Fibroblast of mammary gland (primary cell): ENCODE measurements around the gene DIO3.

ENCODE experiments used
- DNase-seq: peaks from one replicate; pipeline ENCODE4 v3.0.0-alpha.2; 2010; ENCODE audit warnings: low read depth
- H3K4me3 ChIP-seq: 2 replicates; pipeline ENCODE4 v1.5.1; 2011; ENCODE audit warnings: low read depth, mild to moderate bottlenecking, low read length, moderate library complexity; ENCODE audit not compliant: control insufficient read depth
- TF ChIP-seq, protein P1 (sequence below): conservative IDR thresholded peaks from 2 replicates; pipeline ENCODE4 v1.5.1; 2011; ENCODE audit warnings: low read depth, low read length, inconsistent platforms; ENCODE audit not compliant: control insufficient read depth, insufficient read depth

The DIO3 gene

DNA sequence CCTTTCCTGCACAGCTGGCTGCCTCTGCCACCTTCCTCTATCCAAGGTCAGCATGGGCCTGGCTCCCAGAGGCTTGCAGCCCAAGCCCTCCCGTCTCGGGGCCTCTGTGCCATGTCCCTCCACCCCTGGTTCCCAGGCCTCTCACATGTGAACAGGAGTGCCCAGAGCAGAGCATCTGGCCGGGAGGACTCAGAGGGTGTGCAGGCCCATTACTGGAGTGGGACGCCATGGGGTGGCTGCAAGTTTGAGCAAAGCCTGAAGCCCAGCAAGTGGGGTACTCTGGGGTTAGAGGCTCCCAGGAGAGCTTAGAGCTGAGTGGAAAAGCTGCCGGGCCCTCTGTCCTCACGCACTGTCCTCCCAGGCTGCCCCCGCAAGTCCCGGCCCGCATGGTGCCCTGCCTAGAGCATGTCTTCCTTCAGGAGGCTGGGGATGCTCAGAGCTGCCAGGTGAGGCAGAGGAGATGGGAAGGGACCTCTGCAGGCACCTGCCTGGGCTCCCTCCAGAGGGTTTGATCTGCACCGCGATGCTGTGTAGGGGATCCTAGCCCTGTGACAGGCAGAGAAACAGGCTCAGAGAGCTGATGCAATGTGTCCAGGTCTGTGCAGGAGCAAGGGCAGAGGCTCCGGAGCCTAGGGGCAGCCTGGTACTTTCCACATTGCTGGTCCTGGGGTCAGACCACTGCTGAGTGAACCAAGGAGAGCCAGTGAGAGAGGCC is 39.8 kb downstream of the DIO3 start:
- TF ChIP-seq, protein P1, sequence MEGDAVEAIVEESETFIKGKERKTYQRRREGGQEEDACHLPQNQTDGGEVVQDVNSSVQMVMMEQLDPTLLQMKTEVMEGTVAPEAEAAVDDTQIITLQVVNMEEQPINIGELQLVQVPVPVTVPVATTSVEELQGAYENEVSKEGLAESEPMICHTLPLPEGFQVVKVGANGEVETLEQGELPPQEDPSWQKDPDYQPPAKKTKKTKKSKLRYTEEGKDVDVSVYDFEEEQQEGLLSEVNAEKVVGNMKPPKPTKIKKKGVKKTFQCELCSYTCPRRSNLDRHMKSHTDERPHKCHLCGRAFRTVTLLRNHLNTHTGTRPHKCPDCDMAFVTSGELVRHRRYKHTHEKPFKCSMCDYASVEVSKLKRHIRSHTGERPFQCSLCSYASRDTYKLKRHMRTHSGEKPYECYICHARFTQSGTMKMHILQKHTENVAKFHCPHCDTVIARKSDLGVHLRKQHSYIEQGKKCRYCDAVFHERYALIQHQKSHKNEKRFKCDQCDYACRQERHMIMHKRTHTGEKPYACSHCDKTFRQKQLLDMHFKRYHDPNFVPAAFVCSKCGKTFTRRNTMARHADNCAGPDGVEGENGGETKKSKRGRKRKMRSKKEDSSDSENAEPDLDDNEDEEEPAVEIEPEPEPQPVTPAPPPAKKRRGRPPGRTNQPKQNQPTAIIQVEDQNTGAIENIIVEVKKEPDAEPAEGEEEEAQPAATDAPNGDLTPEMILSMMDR: no peak
- no peak for DNase-seq
- H3K4me3 ChIP-seq: no peak overlapping the region

DNA sequence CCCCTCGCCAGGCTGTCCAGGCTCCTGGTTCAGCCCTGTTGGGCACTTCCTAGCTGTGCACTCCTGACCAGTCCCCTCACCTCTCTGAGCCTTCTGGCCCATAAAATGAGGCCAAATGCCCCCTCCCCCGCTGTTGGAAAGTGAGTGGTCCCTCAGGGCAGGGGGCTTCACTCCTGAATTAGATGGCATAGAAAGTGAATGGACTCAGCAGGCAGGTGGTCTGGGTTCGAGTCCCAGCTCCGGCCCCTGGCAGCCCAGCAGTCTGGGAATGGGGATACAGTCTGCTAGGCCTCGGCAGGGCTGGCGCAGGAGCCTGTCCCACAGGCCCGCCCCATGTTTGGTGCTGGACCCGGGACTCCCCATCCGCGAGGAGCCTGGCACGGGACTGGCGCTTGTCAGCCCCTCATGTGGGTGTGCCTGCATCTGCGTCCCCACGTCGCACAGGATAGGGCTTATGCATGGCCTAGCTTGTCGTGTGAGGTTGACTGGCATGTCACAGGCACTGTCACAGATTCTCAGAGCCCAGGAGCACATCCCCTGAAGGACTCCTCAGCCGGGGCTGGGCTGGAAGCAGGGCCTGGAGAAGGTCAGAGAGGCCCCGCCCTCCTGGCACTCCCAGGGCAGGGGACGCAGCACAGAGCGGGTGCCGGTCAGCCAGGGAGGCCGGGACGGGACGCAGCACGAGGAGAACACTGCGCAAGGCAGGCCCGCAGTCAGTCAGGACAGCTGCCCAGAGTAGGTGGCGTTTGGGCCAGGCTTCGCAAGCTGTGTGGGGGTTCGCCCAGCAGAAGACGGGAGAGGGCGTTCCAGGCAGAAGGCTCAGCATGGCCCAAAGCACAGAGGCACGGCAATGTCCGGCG is 40.5 kb downstream of the DIO3 start:
- DNase-seq: no peak
- no peak overlapping the region for H3K4me3 ChIP-seq
- TF ChIP-seq, protein P1: no peak

GRCh38 chr14:101602466-101602840 is 41.2 kb downstream of the DIO3 start:
- DNase-seq: no peak
- no peak overlapping the region for H3K4me3 ChIP-seq
- TF ChIP-seq, protein P1: no peak

GRCh38 chr14:101603096-101603495 is 41.8 kb downstream of the DIO3 start:
- TF ChIP-seq, protein P1: no peak
- DNase-seq: no peak
- H3K4me3 ChIP-seq: no peak overlapping the region

DNA sequence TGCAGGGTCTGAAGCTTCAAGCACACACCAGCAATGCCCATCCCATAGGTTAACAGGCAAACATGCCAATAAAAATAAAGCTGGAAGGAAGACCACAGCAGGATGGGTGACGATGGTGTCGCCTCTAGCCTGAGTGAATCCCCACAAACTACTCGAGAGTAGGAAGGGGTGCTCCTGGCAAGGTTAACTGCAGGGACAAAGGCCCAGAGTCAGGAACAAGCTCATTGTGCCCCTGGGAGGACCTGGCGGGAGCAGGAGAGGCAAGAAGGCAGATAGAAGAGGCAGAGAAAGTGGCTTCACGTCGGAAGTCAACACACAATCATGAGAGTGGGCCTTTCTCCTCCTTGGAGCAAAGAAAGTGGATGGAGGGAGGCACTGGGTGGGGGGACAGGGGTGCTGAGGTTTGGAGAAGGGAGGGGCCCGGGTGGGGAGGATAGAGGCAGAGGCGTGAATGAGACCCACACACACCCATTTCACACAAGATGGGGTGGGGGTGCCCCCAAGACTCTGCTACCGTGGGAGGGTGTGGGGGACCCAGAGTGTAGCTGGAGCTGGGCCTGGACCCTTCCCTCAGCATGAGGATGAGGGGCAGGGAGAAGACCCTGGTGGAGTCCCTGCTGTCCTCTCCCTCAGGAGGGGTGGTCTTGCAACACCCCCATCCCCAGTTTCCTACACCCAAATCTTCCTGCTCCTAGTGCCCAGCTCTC is 43.1 kb downstream of the DIO3 start:
- H3K4me3 ChIP-seq: no peak overlapping the region
- DNase-seq: no peak
- TF ChIP-seq, protein P1: no peak

DNA sequence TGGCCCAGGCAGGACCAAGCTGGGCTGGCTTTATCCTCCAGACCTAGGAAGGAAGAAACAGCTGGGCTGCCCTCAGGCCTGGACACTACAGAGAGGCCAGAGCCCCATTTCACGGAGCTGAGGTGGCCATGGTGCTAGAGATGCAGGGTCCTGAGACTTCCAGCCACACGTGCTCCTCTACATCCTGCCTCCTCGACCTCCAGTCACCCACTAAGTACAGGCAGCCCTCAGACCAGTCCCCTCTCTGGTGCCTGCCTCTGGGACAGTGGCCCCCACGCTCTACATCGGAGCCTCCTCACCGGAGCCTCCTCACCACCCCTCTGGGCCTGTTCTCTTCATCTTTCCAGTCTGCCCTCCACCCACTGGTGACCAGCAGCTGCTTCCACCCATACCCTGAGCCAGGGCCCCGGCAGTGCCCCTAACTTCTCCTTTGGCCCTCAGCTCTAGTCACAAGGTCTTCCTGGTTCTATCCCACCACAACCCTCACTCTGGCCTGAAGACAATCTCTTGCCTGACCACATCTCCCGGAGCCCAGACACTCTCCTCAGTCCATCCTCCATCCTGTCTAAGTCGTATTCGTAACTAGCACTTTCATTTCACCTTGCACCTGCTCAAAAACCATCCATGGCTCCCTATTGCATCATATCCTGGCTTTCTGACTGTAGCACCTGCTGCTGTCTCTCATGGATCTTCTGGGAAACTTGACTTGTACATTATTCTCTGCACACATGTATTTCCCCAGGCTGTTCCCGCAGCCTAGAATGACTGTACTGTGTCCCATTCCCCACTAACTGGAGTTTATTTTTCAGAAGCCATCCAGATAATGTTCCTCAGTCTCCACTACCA is 43.9 kb downstream of the DIO3 start:
- H3K4me3 ChIP-seq: no peak overlapping the region
- TF ChIP-seq, protein P1: no peak
- DNase-seq: no peak
